ENCODE results near the gene SPRR2B.
"Not testable (repeated sequence)": the region's sequence is repeated elsewhere in the genome, so short reads cannot be mapped to it uniquely, and the experiment has no call there.

Gene SPRR2B

DNA sequence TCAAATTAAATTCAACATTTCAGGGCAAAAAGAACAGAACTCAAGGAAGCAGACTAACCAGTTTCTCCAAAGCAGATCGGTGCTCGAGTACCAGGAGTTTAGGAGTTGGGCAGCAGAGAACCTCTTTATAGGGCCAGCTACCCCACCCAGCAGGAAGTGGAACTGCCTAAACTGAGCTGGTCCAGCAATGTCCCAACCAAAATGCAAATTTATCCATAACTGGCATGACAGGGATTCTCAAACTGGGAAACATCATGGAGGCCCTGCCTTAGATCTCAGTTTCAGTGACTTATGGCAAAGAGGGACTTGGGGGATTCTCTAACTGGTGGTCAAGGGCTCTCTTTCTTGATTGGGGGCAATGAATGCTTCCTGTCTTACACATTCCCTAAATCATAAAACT, at the start of gene SPRR2B:
TSS of gene SPRR2B (minus strand) at position 101 of the 400 bp plus-strand sequence. CDS start 772 bp downstream, outside the sequence.
- no peak for DNase-seq

DNA sequence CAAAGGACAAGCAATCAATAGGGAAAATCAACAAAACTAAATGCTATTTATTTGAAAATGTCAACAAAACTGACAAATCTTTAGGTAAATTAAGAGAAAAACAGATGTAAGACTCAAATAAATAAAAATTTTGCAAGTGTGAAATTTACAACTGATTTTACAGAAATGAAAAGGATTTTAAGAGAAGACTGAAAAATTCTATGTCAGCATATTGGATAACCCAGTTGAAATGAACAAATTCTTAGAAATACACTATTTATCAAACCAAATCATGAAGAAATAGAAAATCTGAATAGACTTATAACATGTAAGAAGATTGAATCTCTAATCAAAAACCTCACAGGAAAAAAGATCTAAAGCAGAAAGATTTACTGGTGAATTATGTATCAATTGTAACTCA, 49.5 kb upstream of the SPRR2B start:
- no peak for DNase-seq

DNA sequence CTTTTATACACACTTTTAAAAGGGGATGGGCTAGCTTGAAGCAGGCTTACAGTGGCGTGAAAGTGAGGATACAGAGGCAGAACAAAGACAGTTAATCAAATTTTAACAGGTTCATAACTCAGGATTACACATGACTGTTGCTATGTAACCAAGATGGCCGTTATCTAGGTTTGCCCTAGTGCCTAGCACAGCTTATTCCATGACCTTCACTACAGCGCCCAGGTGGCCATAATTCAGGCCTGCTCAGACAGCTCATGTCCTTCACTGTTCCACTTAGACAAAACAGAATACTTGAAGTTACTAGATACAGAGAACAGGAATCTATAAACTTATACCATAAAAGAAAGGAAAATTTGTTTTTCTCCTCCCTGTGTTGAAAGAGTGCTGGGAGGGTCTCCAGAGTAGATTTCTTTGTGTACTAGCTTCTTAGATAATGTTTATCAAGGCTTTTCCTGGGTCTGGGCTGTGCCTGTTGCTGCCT, 48.1 kb upstream of the SPRR2B start:
- DNase-seq, result no peak

DNA sequence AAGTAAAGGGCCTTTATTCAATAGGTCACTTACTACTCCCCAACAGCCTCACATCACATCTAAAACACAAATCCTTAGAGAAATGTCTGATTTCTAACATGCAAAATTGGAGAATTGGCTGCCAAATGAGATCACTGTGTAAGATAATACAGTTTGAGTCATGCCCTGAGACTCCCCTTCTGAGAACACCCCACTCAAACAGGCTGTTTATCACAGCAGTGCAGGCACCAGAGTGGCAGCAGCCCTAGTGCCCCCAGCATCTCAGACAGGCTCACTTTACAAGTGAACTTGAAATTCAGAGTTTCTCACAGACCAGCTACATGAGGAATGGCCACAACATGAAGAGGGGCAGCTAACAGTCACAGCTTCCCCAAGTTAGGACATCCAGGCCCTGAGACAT, 43.9 kb upstream of the SPRR2B start:
- not testable (repeated sequence) for DNase-seq

DNA sequence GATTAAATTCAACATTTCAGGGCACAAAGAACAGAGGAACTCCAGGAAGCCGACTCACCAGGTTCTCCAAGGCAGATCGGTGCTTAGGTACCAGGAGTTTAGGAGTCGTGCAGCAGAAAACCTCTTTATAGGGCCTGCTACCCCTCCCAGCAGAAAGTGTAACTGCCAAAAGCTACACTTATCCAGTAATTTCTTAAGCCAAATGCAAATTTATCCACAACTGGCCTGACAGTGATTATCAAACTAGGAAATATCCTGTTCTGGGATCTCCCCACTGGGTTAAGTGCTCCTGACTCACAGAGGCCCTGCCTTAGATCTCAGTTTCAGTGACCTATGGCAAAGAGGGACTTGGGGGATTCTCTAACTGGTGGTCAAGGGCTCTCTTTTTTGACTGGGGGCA, 42.0 kb upstream of the SPRR2B start, which contains the start of gene SPRR2F:
TSS of gene SPRR2F (minus strand) at position 101 of the 400 bp plus-strand sequence. CDS start 783 bp downstream, outside the sequence.
- DNase-seq, result no peak

DNA sequence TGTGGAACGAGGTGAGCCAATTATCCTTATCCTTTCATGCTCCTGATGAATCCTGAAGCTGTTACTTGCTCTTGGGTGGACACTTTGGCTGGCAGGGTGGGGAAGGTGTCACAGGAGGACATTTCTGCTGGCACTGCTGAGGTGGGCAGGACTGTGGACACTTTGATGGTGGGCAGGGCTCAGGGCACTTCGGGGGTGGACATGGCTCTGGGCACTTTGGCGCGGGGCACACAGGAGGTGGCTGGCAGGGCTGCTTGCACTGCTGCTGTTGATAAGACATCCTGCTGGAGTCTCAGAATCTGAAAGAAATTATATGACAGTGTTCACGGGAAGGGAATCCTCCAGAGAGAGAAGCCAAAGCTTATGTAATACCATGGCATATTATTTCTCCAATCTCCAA, 41.0 kb upstream of the SPRR2B start:
- not testable (repeated sequence) for DNase-seq

DNA sequence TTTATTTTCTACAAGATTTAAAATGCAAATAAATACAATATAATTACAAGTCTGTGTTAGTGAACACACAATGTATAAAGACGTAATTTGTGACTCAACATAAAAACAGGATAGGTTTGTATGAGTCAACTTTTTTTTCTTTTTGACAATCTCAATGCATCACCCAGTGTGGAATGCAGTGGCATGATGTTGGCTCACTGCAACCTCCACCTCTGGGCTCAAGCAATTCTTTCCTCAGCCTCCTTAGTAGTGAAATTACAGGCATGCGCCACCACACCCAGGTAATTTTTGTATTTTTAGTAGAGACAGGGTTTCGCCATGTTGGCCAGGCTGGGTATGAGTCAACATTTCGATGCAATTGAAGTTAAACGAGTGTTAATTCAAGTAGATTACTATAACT, 28.8 kb upstream of the SPRR2B start:
- no peak for DNase-seq

DNA sequence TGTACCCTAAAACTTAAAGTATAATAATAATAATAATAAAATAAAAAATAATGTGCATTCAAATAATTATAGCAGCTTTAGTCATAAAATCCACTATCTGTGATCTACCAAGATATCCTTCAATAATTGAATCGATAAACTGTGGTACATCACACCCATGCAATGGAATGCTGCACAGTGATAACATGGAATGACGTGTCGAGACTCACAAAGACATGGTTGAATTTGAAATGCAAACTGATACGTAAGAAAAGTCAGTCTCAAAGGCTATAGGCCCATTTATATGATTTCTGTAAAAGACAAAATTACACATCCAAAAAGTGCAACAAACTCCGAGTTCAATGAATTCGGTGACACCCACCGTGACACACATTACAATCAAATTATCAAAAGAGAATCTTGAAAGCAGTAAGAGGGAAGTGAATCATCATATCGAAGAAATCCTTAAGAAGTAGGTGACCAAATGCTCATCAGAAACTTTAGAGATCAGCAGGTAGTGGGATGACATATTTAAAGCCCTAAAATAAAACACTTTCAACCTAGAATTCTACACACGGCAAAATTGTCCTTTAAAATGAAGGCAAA, 28.1 kb upstream of the SPRR2B start:
- DNase-seq, result no peak

DNA sequence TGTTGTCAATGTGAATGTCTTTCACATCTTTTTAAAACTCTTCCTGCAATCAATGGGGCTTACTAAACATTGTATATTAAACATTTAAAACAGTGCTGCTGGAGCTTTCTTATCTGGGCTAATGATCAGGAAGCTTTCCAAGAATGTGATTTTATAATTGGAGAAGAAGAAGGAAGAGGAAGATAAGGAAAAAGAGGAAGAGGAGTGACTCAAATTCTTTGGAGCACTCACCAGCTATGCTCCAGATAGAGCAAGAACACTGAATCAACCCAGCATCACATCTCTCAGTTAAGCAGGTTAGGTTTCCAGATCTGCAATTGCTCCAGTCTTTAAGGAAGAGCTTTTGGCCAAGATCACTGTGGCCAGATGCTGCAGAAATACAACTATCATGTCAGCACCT, 24.4 kb upstream of the SPRR2B start:
- DNase-seq, result no peak

DNA sequence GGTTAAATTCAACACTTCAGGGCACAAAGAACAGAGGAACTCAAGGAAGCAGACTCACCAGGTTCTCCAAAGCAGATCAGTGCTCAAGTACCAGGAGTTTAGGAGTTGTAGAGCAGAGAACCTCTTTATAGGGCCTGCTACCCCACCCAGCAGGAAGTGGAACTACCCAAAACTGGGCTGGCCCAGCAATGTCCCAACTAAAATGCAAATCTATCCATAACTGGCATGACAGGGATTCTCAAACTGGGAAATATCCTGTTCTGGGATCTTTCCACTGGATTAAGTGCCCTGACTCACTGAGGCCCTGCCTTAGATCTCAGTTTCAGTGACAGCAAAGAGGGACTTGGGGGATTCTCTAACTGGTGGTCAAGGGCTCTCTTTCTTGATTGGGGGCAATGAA, 23.0 kb upstream of the SPRR2B start, which contains the start of gene SPRR2E:
TSS of gene SPRR2E (minus strand) at position 101 of the 400 bp plus-strand sequence. CDS start 775 bp downstream, outside the sequence.
- DNase-seq, result no peak

DNA sequence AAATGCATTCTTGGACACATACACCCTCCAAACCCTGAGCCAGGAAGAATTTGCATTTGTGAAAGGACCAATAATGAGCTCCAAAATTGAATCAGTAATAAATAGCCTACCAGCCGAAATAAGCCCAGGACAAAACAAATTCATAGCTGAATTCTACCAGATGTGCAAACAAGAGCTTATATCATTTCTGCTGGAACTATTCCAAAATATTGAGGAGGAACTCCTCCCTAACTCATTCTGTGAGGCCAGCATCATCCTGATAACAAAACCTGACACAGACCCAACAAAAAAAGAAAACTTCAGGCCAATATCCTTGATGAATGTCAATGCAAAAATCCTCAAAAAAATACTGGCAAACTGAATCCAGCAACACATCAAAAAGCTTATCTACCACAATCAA, 16.2 kb upstream of the SPRR2B start:
- no peak for DNase-seq

DNA sequence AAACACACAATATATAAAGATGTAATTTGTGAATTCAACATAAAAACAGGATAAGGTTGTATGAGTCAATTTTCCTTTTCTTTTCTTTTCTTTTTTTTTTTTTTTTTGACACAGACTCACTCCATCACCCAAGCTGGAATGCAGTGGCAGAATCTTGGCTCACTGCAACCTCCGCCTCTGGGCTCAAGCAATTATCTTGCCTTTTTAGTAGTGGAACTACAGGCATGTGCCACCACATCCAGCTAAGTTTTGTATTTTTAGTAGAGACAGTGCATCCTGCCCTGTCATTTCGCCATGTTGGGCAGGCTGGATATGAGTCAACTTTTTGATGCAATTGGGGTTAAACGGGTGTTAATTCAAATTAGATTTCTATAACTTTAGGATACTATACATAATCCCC, 10.3 kb upstream of the SPRR2B start:
- no peak for DNase-seq

DNA sequence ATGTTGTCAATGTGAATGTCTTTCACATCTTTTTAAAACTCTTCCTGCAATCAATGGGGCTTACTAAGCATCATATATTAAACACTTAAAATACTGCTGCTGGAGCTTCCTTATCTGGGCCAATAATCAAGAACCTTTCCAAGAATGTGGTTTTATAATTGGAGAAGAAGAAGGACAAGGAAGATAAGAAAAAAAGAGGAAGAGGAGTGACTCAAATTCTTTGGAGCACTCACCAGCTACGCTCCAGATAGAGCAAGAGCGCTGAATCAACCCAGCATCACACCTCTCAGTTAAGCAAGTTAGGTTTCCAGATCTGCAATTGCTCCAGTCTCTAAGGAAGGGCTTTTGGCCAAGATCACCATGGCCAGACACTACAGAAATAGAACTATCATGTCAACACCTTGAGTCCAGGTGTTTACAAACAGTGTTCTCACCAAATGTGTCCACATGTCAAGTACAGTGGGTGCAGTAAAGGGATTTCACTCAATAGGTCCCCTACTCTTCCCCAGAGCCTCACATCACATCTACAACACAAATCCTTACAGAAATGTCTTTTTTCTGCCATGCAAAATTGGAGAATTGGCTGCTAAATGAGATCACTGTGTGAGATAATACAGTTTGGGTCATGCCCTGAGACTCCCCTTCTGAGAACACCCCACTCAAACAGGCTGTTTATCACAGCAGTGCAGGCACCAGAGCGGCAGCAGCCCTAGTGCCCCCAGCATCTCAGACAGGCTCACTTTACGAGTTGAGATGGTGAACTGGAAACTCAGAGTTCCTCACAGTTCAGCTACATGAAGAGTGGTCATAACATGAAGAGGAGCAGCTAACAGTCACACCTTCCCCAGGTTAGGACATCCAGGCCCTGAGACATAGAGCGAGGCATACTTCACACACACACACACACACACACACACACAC, 1.7 kb upstream of the SPRR2B start:
- no peak for DNase-seq

DNA sequence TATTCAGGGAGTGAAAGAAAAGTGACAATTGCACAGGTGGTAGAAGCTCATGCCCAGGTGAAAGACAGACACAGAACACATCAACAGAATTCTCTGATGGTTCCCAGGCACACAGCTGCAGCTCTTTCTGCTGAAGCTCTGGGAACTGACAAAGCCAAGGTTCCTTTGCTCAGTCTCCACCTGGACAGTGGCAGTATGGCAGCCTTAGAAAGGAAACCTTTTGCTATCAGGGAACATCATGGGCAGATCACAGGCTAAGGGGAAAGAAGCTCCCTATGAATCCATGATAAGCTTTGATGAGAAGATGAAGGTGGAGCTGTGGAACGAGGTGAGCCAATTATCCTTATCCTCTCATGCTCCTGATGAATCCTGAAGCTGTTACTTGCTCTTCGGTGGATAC, 1.2 kb downstream of the SPRR2B start:
- no peak for DNase-seq

DNA sequence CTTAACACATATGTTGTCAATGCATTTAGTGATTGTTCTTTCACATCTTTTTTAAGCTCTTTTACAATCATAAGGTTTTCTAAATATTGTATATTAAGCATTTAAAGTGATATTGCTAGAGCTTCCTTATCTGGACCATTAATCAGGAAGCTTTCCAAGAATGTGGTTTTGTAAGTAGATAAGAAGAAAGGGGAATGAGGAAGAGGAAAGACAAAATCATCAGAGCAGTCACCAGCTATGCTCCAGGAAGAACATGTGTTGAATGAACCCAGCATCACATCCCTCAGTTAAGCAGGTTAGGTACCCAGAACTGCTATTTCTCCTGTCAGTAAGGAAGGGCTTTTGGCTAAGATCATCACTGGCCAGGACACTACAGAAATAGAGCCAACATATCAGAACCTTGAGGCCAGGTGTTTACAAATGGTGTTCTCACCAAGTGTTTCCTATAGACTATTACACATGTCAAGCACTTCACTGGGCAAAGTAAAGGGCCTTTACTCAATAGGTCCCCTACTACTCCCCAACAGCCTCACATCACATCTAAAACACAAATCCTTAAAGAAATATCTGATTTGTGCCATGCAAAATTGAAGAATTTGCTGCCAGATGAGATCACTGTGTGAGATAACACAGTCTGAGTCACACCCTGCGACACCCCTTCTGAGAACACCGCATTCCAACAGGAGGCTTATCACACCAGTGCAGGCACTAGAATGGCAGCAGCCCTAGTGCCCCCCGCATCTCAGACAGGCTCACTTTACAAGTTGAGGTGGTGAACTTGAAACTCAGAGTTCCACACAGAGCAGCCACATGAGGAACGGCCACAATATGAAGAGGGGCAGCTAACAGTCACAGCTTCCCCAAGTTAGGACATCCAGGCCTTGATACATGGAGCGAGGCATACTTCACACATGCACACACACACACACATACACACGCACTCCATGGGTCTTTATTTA, 12.3 kb downstream of the SPRR2B start:
- DNase-seq, result no peak

DNA sequence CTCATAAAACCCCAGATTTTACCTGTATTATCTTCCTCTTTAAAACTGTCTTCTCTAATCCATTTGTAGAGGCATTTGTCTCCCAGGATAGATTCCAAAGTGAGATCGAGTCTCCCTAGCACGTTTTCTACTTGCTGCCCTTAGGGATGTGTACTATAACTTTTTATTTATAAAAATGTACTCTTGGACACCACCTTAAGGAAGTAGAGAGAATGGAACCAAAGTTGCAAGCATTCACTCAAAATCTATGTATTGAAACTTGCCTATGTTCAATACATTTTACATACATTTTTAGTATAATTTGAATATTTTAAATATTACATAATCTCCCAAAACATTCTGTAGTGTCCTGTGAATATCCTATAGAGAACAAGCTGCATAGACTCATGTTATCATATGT, 13.3 kb downstream of the SPRR2B start:
- no peak for DNase-seq

DNA sequence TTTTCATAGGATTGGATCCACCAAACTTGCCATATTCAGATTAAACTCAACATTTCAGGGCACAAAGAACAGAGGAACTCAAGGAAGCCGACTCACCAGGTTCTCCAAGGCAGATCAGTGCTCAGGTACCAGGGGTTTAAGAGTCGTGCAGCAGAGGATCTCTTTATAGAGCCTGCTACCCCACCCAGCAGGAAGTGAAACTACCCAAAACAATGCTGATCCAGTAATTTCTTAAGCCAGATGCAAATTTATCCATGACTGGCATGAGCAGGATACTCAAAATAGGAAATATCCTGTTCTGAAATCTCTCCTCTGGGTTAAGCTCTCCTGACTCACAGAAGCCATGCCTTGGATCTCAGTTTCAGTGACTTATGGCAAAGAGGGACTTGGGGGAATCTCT, 14.0 kb downstream of the SPRR2B start, which contains the start of gene SPRR2A:
TSS of gene SPRR2A (minus strand) at position 138 of the 400 bp plus-strand sequence. CDS start 777 bp downstream, outside the sequence.
- no peak for DNase-seq

DNA sequence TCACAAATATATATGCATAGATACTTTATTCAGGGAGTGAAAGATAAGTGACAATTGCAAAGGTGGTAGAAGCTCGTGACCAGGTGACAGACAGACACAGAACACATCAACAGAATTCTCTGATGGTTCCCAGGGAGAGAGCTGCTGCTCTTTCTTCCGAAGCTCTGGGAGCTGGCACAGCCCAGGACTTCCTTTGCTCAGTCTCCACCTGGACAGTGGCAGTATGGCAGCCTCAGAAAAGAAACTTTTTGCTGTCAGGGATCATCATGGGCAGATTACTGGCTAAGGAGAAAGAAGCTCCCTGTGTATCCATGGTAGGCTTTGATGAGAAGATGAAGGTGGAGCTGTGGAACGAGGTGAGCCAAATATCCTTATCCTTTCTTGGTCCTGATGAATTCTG, 15.3 kb downstream of the SPRR2B start:
- DNase-seq, result not testable (repeated sequence)

DNA sequence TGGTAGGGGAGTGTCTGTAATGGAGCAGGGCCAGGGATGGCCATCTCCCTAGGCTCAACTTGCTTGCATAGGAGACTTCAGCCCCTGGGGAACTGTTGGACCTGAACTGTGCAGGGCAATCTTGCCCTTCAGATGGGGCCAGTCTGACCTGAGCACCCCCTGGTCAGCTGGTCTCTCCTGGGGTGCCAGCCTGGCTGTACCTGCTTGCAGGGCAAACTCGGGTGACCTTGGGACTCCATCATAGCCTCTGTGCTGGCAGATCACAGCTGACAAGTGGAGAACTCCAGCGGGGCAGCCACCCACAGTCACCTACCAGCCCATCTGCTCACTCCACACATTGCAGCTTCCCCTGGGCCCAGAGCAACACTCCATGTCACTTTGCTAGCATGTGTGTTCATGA, 22.2 kb downstream of the SPRR2B start:
- no peak for DNase-seq

DNA sequence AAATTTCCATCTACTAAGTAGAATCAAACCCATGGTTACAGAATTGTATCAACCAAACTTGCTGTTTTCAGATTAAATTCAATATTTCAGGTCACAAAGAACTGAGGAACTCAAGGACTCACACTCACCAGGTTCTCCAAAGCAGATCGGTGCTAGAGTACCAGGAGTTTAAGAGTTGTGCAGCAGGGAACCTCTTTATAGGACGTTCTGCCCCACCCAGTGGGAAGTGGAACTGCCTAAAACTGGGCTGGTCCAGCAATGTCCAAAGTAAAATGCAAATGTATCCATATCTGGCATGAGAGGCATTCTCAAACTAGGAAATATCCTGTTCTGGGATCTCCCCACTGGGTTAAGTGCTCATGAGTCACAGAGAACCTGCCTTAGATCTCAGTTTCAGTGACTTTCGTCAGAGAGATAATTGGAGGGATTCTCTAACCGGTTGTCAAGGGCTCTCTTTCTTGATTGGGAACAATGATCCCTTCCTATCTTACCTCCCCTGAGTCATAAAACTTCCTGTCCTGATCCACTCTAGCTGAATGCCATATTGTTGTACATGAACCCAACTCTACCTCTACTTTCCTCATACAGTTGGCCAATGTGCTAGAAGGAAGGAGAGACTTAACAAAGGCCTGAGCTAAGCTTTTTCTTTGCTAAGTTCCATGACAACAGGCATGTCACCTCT, 30.3 kb downstream of the SPRR2B start, which contains the start of gene SPRR2D:
TSS of gene SPRR2D (minus strand) at position 171 of the 682 bp plus-strand sequence. CDS start 774 bp downstream, outside the sequence.
- DNase-seq, result no peak

DNA sequence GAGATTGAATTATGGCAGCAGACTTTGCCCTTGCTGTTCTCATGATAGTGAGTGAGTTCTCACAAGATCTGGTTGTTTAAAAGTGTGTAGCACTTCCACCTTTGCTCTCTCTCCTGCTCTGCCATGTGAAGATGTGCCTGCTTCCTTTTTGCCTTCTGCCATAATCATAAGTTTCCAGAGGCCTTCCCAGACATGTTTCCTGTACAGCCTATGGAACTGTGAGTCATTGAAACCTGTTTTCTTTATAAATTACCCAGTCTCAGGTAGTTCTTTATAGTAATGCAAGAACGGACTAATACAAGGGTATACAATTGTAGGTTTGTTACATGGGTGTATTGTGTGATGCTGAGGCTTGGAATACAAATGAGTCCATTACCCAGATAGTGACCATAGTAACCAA, 36.2 kb downstream of the SPRR2B start:
- no peak for DNase-seq

Measured in stimulated activated CD8-positive, alpha-beta memory T cell treated with anti-CD3 and anti-CD28 coated beads, Interleukin-4, amount 100 ng/mL, for 48 hours (primary cell).